ENCODE data around the gene DOCK10.

- TF ChIP-seq CTCF (IDR thresholded peaks at IDR 0.05; ENCODE audit: low read depth, low read length) (no peak), POLR2A (IDR thresholded peaks at IDR 0.05; ENCODE audit: extremely low read depth, insufficient read length) (no peak), MAX (IDR thresholded peaks at IDR 0.05; ENCODE audit: low read depth, low read length) (no peak)
These were observed 117.6 kb downstream of the DOCK10 start for GRCh38 chr2:224924631-224925030.
